Measurements from ENCODE around the gene FAM171A1.
"Not testable (repeated sequence)": the region's sequence is repeated elsewhere in the genome, so short reads cannot be mapped to it uniquely, and the experiment has no call there.

The FAM171A1 gene

GRCh38 chr10:15370856-15371701, at the start of gene FAM171A1:
FAM171A1 (minus strand) TSS chr10:15371289; CDS start chr10:15371052, 237 bp downstream.
- Histone ChIP-seq H3K27me3 (peaks cover 94% of the 10 kb centered on the region), H3K4me1 (ENCODE audit: control insufficient read depth in 1 of 2, insufficient read depth in 1 of 2, low read depth in 1 of 2, low read length in 1 of 2) (no peaks in the 10 kb centered on the region), H3K9me3 (no peaks in the 10 kb centered on the region), H3K27ac (no peak within 1 kb of the TSS), H3K36me3 (no peaks in the 10 kb centered on the region), H3K4me3 (ENCODE audit: low read depth in 1 of 2, low read length in 1 of 2) (no peak within 1 kb of the TSS)
- no peak for TF ChIP-seq CTCF (IDR thresholded peaks at IDR 0.05)

DNA sequence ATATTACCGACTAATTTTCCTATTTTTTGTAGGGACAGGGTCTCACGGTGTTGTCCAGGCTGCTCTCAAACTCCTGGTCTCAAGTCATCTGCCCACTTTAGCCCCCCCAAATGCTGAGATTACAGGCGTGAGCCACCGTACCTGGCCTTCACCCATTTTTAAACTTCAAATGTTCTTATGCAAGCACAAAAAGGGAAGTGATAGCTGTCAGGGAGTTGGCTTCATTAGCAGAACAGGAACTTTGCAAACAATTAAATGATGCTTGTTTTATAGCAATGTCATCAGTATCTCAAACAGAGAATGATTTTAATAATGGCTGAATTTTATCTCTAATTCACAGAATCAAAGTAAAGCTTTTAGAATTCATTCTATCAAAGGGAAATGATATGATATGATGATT, 49.8 kb upstream of the FAM171A1 start:
- Histone ChIP-seq H3K27me3 (no peaks in the 10 kb centered on the region), H3K9me3 (no peaks in the 10 kb centered on the region), H3K36me3 (no peaks in the 10 kb centered on the region), H3K4me1 (ENCODE audit: control insufficient read depth in 1 of 2, insufficient read depth in 1 of 2, low read depth in 1 of 2, low read length in 1 of 2) (no peaks in the 10 kb centered on the region), H3K4me3 (ENCODE audit: low read depth in 1 of 2, low read length in 1 of 2) (no peak overlapping the region), H3K27ac (no peak overlapping the region)
- TF ChIP-seq CTCF (IDR thresholded peaks at IDR 0.05): no peak

DNA sequence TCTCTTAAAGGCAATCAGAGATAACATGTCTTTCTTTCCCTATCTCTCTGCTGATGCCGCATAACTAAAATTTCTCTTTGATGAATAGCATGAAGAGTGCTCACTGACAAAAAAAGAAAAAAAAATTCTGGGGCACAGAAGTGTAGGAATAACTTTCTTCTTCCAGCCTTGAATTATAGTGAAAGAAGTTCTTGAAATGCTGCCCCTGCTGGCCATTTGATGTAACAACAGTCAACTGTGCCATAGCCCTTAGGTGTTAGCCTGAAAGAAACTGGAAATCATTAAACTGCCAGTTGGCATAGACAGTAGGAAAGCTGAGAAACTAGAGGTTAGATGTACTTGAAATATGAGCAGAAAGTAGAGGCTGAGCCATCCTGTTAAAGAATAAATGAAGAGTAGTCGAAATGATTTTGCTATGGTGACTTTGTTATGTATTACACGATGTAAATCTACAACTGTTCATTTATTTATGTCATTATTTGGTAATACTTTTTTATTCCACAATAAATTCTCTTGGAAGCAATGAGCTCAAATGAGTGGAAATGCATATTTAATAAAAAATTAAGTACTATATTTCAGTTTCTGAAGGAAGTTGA, 48.3 kb upstream of the FAM171A1 start:
- no peaks in the 10 kb centered on the region for H3K9me3 ChIP-seq
- H3K27ac ChIP-seq: no peak overlapping the region
- H3K4me3 ChIP-seq (ENCODE audit: low read depth in 1 of 2, low read length in 1 of 2): no peak overlapping the region
- H3K4me1 ChIP-seq (ENCODE audit: control insufficient read depth in 1 of 2, insufficient read depth in 1 of 2, low read depth in 1 of 2, low read length in 1 of 2): no peaks in the 10 kb centered on the region
- TF ChIP-seq CTCF (IDR thresholded peaks at IDR 0.05): peak; percentile 75
- H3K36me3 ChIP-seq: no peaks in the 10 kb centered on the region
- no peaks in the 10 kb centered on the region for H3K27me3 ChIP-seq

DNA sequence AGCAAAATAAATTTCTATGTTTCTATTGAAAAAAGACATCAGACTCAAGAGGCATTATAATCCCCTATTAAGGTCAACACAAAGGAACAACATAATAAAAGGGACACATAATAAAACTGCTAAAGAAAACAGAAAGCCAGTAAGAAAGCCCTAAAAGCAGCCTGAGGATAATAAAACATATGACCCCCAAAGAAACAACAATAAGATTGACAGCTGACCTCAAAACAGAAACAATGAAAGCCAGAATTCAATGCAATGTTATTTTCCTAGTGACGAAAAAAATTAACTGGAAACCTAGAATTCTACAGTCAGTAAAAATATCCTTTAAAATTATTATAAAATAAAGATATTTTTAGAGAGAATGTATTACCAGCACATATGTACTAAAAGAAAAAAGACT, 44.9 kb upstream of the FAM171A1 start:
- Histone ChIP-seq H3K27ac (no peak overlapping the region), H3K36me3 (no peaks in the 10 kb centered on the region), H3K4me1 (ENCODE audit: control insufficient read depth in 1 of 2, insufficient read depth in 1 of 2, low read depth in 1 of 2, low read length in 1 of 2) (no peaks in the 10 kb centered on the region), H3K9me3 (no peaks in the 10 kb centered on the region), H3K27me3 (no peaks in the 10 kb centered on the region), H3K4me3 (ENCODE audit: low read depth in 1 of 2, low read length in 1 of 2) (no peak overlapping the region)
- no peak for TF ChIP-seq CTCF (IDR thresholded peaks at IDR 0.05)

- no peak for TF ChIP-seq CTCF (IDR thresholded peaks at IDR 0.05)
- Histone ChIP-seq H3K27me3 (no peaks in the 10 kb centered on the region), H3K36me3 (no peaks in the 10 kb centered on the region), H3K27ac (no peak overlapping the region), H3K9me3 (no peaks in the 10 kb centered on the region), H3K4me3 (ENCODE audit: low read depth in 1 of 2, low read length in 1 of 2) (no peak overlapping the region), H3K4me1 (ENCODE audit: control insufficient read depth in 1 of 2, insufficient read depth in 1 of 2, low read depth in 1 of 2, low read length in 1 of 2) (no peaks in the 10 kb centered on the region)
These were observed 39.9 kb upstream of the FAM171A1 start for GRCh38 chr10:15411010-15411409.

DNA sequence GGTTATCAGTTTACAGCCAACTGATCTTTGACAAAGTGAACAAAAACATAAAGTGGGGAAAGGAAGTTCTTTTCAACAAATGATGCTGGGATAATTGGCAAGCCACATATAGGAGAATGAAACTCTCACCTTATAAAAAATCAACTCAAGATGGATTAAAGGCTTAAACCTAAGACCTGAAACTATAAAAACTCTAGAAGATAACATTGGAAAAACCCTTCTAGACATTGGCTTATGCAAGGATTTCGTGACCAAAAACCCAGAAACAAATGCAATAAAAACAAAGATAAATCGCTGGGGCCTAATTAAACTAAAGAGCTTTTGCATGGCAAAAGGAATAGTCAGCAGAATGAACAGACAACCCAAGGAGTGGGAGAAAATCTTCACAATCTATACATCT, 38.3 kb upstream of the FAM171A1 start:
- H3K4me3 ChIP-seq (ENCODE audit: low read depth in 1 of 2, low read length in 1 of 2); H3K27ac ChIP-seq; H3K4me1 ChIP-seq (ENCODE audit: control insufficient read depth in 1 of 2, insufficient read depth in 1 of 2, low read depth in 1 of 2, low read length in 1 of 2); H3K36me3 ChIP-seq; H3K27me3 ChIP-seq; H3K9me3 ChIP-seq: not testable (repeated sequence)

Data from neutrophil (primary cell).